Activated B cell treated with CpG ODN at 0.5 μM for 24 hours (primary cell): ENCODE results near the gene SPP2. TPM values are rescaled to one million over a fixed set of nuclear protein-coding genes. Genes with fewer than 3 reads are reported as not detected.

ENCODE experiments used
- ATAC-seq: fragments of 200-7000 bp; cut with Tn5 transposase; one replicate; pipeline ENCODE4 v1.10.0; 2021; ENCODE audit warnings: low read depth, mild to moderate bottlenecking, moderate library complexity
- CTCF ChIA-PET: fragments of 350-600 bp; sonication (Branson Sonifier 250); formaldehyde crosslinking; loops from one replicate; lab custom pipeline; 2021; ENCODE audit warnings: antibody characterized with exemption; lab: Charles Lee
- POLR2A ChIA-PET: fragments of 350-600 bp; sonication (Branson Sonifier 250); formaldehyde crosslinking; loops from one replicate; lab custom pipeline; 2021; ENCODE audit warnings: antibody characterized with exemption; lab: Charles Lee
- DNase-seq: peaks from one replicate; pipeline ENCODE4 v3.0.0; 2022
- H3K27ac Mint-ChIP-seq: one replicate; pipeline ENCODE4 v1.8.0; 2020; ENCODE audit warnings: mixed read lengths
- H3K27me3 Mint-ChIP-seq: one replicate; pipeline ENCODE4 v1.8.0; 2021; ENCODE audit warnings: mixed read lengths
- H3K36me3 Mint-ChIP-seq: one replicate; pipeline ENCODE4 v1.8.0; 2021; ENCODE audit warnings: low read depth, mixed read lengths
- H3K4me1 Mint-ChIP-seq: one replicate; pipeline ENCODE4 v1.8.0; 2021; ENCODE audit warnings: mixed read lengths
- H3K4me3 Mint-ChIP-seq: one replicate; pipeline ENCODE4 v1.8.0; 2020; ENCODE audit warnings: mild to moderate bottlenecking, mixed read lengths
- H3K9me3 Mint-ChIP-seq: one replicate; pipeline ENCODE4 v1.8.0; 2020; ENCODE audit warnings: mixed read lengths
- CTCF ChIP-seq: fragments of 200-600 bp; IDR thresholded peaks from one replicate; pipeline ENCODE4 v1.8.0; 2022; ENCODE audit warnings: antibody characterized with exemption, mild to moderate bottlenecking
- intact Hi-C: fragments of 100-400 bp; cut with micrococcal nuclease; formaldehyde crosslinking; loops from one replicate; pipeline ENCODE4 v1.15.1; 2024
- total RNA-seq: library from RNA; stranded (reverse); gene quantifications from 2 replicates; pipeline ENCODE4 v1.2.3, GENCODE V29; 2022

The SPP2 gene
- total RNA-seq: not detected in 2 replicates

GRCh38 chr2:234050455-234051135 lies at the start of gene SPP2:
Gene SPP2 (plus strand): TSS chr2:234050702. CDS start chr2:234050787, 85 bp downstream.
- no peak for TF ChIP-seq CTCF
- ATAC-seq (no peak), DNase-seq (no peak)
- Mint-ChIP-seq H3K4me3 (no peak within 1 kb of the TSS), H3K36me3 (no peaks in the 10 kb centered on the region), H3K27me3 (peaks cover 14% of the 10 kb centered on the region), H3K27ac (no peak within 1 kb of the TSS), H3K9me3 (no peaks in the 10 kb centered on the region), H3K4me1 (no peaks in the 10 kb centered on the region)
- POLR2A ChIA-PET: no interaction called here
- intact Hi-C loops: no loop called here
- CTCF ChIA-PET: no interaction called here

GRCh38 chr2:234001380-234002160 lies 48.9 kb upstream of the SPP2 start:
- Mint-ChIP-seq H3K4me1 (no peaks in the 10 kb centered on the region), H3K4me3 (no peak overlapping the region), H3K9me3 (no peaks in the 10 kb centered on the region), H3K27ac (no peak overlapping the region), H3K27me3 (peaks cover 24% of the 10 kb centered on the region), H3K36me3 (no peaks in the 10 kb centered on the region)
- ATAC-seq: no peak
- ChIA-PET POLR2A (no interaction called here), CTCF (no interaction called here)
- no peak for DNase-seq
- TF ChIP-seq CTCF: no peak
- intact Hi-C loops: no loop called here

GRCh38 chr2:234002281-234002680 lies 48.2 kb upstream of the SPP2 start:
- H3K27me3 Mint-ChIP-seq: peaks cover 24% of the 10 kb centered on the region
- H3K27ac Mint-ChIP-seq: no peak overlapping the region
- ATAC-seq (no peak), DNase-seq (no peak)
- intact Hi-C loops: no loop called here
- H3K4me3 Mint-ChIP-seq: no peak overlapping the region
- POLR2A ChIA-PET: no interaction called here
- TF ChIP-seq CTCF: no peak
- CTCF ChIA-PET: no interaction called here
- H3K4me1 Mint-ChIP-seq: no peaks in the 10 kb centered on the region
- H3K36me3 Mint-ChIP-seq: no peaks in the 10 kb centered on the region
- no peaks in the 10 kb centered on the region for H3K9me3 Mint-ChIP-seq

- Mint-ChIP-seq H3K36me3 (no peaks in the 10 kb centered on the region), H3K9me3 (no peaks in the 10 kb centered on the region), H3K27ac (no peak overlapping the region), H3K4me3 (no peak overlapping the region), H3K27me3 (peaks cover 24% of the 10 kb centered on the region), H3K4me1 (no peaks in the 10 kb centered on the region)
- DNase-seq (no peak), ATAC-seq (no peak)
- no peak for TF ChIP-seq CTCF
- intact Hi-C loops: no loop called here
- CTCF ChIA-PET: no interaction called here
- POLR2A ChIA-PET: no interaction called here
Observed at GRCh38 chr2:234003972-234004617, 46.4 kb upstream of the SPP2 start.

- intact Hi-C loops: no loop called here
- ChIA-PET CTCF (no interaction called here), POLR2A (no interaction called here)
- no peak for ATAC-seq
- no peak for TF ChIP-seq CTCF
- Mint-ChIP-seq H3K9me3 (no peaks in the 10 kb centered on the region), H3K36me3 (no peaks in the 10 kb centered on the region), H3K4me1 (no peaks in the 10 kb centered on the region), H3K27me3 (peaks cover 22% of the 10 kb centered on the region), H3K4me3 (no peak overlapping the region), H3K27ac (no peak overlapping the region)
- DNase-seq: no peak
Observed at GRCh38 chr2:234005126-234005525, 45.4 kb upstream of the SPP2 start.
